ENCODE measurements around the gene DNAH7. TPM values are rescaled to one million over a fixed set of nuclear protein-coding genes. Genes with fewer than 3 reads are reported as not detected.

The DNAH7 gene
- total RNA-seq, 2 donors from 2014 or later, result 0.02 to 0.11 TPM

DNA sequence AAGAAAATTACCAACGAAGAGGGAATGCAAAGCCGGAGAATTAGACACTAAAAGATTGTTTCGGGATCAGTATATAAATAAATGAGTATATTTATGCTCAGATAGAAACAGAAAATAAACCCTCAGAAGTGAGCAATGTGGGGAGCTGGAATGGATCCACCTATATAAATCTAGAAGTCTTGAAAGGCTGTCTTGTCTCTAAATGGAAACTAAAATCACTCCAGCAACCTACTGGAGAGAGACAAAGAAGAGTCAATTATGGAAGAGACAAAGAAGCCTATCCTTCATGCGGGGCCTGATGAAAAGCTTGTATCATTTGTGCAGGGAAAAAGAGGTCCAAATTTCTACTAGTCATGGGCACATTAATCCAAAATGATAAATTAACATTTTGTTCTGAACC lies 158.1 kb downstream of the DNAH7 start:
- ATAC-seq (no peak), DNase-seq (ENCODE audit: low spot score) (no peak)
- H3K27ac Mint-ChIP-seq, result no peak overlapping the region
- no peaks in the 10 kb centered on the region for H3K4me1 Mint-ChIP-seq (ENCODE audit: low read depth in 2 of 2)
- no peaks in the 10 kb centered on the region for H3K36me3 Mint-ChIP-seq
- H3K27me3 Mint-ChIP-seq, result peaks cover 0 to 13% of the 10 kb centered on the region in 2 donors
- H3K9me3 Mint-ChIP-seq, result no peaks in the 10 kb centered on the region
- no peak overlapping the region for H3K4me3 Mint-ChIP-seq

DNA sequence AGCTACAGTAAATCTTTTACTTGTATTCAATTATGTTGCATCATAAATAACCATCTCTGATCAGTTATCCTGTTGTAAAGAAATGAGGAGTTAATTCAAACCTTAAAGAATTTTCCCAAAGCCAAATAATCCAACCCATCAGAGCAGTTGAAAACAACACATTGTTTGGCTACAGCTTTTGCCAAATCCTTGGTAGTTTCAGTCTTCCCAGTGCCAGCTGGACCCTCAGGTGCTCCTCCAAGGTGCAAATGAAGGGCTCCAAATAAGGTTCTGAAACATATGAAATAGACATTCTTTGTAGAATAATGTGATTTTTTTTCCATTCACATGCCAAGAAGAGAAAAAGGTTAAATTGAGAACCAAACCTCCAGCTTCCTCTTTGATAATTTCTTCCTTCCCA lies 158.7 kb downstream of the DNAH7 start:
- no peaks in the 10 kb centered on the region for H3K4me1 Mint-ChIP-seq (ENCODE audit: low read depth in 2 of 2)
- no peaks in the 10 kb centered on the region for H3K9me3 Mint-ChIP-seq
- H3K4me3 Mint-ChIP-seq, result no peak overlapping the region
- no peak overlapping the region for H3K27ac Mint-ChIP-seq
- peaks cover 0 to 13% of the 10 kb centered on the region in 2 donors for H3K27me3 Mint-ChIP-seq
- DNase-seq (ENCODE audit: low spot score) (no peak), ATAC-seq (no peak)
- no peaks in the 10 kb centered on the region for H3K36me3 Mint-ChIP-seq

DNA sequence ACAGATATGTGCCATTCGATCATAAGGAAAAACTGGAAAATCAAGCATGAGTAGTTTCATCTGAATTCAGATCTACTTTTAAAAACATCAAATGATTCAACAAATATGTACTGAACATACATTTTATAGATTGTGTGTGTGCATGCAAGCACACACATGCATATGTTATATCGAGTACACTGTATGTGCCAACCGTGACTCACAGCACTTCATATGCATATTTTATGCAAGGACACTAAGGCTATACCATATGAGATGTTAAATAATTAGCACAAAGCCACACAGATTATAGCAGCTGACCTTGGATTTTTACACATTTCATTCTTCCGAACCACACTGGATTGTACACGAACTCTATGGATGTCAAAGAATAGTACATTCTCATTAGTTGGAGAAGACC lies 161.2 kb downstream of the DNAH7 start:
- no peak for DNase-seq (ENCODE audit: low spot score)
- no peak overlapping the region for H3K27ac Mint-ChIP-seq
- H3K9me3 Mint-ChIP-seq, result no peaks in the 10 kb centered on the region
- H3K27me3 Mint-ChIP-seq, result peaks cover 2 to 13% of the 10 kb centered on the region in 2 donors
- H3K4me3 Mint-ChIP-seq, result no peak overlapping the region
- ATAC-seq, result no peak
- no peaks in the 10 kb centered on the region for H3K4me1 Mint-ChIP-seq (ENCODE audit: low read depth in 2 of 2)
- no peaks in the 10 kb centered on the region for H3K36me3 Mint-ChIP-seq

DNA sequence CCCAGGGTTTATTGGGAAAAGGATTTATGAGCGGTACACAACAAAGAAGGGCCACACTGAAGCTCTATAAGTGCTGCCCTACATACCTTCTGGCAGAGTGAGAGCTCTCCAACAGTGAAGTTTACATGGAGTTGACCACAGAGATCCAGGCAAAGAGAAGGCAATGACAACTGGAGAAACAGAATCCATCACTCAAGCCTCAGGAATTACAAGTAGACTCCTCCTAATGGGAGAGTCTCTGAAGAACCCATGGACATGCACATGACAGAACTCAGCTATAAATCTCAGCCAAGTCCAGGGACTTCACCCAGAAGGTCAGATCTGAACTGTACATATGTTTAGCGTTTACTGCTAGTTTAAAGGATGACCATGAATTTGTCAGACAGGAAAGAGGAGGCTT lies 164.7 kb downstream of the DNAH7 start:
- no peak for DNase-seq (ENCODE audit: low spot score)
- no peak overlapping the region for H3K27ac Mint-ChIP-seq
- no peaks in the 10 kb centered on the region for H3K4me1 Mint-ChIP-seq (ENCODE audit: low read depth in 2 of 2)
- ATAC-seq, result no peak
- H3K36me3 Mint-ChIP-seq, result no peaks in the 10 kb centered on the region
- H3K9me3 Mint-ChIP-seq, result no peaks in the 10 kb centered on the region
- peaks cover 2 to 15% of the 10 kb centered on the region in 2 donors for H3K27me3 Mint-ChIP-seq
- H3K4me3 Mint-ChIP-seq, result no peak overlapping the region

DNA sequence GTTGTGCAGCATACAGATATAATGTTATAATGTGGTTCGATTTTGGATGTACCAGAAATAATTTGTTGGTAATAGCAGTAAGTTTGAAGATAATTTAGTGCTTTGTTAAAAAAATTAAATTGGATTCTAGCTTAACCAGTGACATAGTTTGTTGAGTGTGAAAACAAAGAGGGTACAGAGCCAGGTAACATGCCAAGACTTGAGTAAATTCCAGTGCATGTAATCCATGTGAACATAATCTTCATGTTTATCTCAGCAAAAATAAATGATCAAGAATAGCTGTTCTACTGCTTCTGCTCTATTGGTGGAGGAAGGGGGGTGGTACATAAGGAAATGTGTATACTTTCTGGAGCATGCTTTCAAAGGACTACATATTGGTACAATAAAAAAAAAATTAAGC lies 165.8 kb downstream of the DNAH7 start:
- H3K4me3 Mint-ChIP-seq, result no peak overlapping the region
- DNase-seq (ENCODE audit: low spot score) (no peak), ATAC-seq (no peak)
- H3K36me3 Mint-ChIP-seq, result no peaks in the 10 kb centered on the region
- H3K4me1 Mint-ChIP-seq (ENCODE audit: low read depth in 2 of 2), result no peaks in the 10 kb centered on the region
- no peak overlapping the region for H3K27ac Mint-ChIP-seq
- no peaks in the 10 kb centered on the region for H3K9me3 Mint-ChIP-seq
- peaks cover 2 to 14% of the 10 kb centered on the region in 2 donors for H3K27me3 Mint-ChIP-seq

DNA sequence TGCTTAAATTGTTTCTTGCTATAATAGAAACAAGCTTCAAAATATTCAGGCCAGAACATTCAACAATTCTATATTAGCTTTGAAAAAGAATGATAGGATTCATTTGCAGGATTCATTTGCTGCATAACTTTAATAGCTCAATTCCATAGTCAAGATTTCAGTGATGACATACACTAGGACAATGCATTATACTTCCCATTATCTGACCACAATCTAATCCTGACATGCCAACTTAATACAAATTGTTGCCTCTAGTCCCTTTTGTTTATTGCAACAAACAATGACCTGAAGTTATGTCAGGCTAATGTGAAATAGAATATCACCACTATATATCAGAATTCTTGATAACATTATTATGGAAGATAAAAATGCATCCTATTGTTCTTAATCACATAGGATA lies 169.4 kb downstream of the DNAH7 start:
- H3K9me3 Mint-ChIP-seq, result no peaks in the 10 kb centered on the region
- no peak for ATAC-seq
- H3K4me3 Mint-ChIP-seq, result no peak overlapping the region
- no peak overlapping the region for H3K27ac Mint-ChIP-seq
- DNase-seq (ENCODE audit: low spot score), result no peak
- H3K27me3 Mint-ChIP-seq, result peaks cover 5 to 8% of the 10 kb centered on the region in 2 donors
- H3K4me1 Mint-ChIP-seq (ENCODE audit: low read depth in 2 of 2), result no peaks in the 10 kb centered on the region
- no peaks in the 10 kb centered on the region for H3K36me3 Mint-ChIP-seq

DNA sequence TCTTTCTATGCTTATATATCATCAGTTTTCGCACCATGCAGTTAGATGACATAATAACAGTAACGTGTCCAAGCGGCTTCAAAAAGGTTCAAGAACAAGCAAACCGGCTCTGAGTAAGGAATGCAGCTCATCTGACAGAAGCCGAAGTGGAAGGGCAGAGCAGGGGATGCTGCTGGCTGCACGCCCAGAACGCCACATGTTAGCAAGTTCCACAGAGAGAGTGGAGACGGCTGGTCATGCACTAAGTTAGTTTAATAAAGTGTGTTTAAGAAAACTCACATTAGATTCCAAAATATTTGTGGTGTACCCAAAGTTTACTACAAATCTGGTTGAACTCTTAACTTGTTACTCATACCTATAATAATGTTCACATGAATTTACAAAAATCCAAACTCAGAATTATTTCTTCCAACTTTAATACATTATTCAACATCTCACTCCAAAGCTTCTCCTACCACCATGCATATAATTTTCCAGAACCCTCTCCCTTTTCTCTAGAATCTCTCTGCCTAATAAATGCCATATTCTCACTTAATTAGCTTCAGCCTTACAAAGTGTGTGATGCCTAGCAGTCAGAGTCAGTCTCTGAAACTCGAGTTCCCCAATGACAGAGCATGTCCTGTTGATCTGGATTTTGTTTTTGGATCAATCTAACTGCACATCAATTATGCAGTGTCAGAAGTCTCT lies 170.0 kb downstream of the DNAH7 start:
- no peaks in the 10 kb centered on the region for H3K9me3 Mint-ChIP-seq
- ATAC-seq (no peak), DNase-seq (ENCODE audit: low spot score) (no peak)
- no peak overlapping the region for H3K4me3 Mint-ChIP-seq
- no peaks in the 10 kb centered on the region for H3K4me1 Mint-ChIP-seq (ENCODE audit: low read depth in 2 of 2)
- peaks cover 5 to 8% of the 10 kb centered on the region in 2 donors for H3K27me3 Mint-ChIP-seq
- H3K36me3 Mint-ChIP-seq, result no peaks in the 10 kb centered on the region
- no peak overlapping the region for H3K27ac Mint-ChIP-seq

DNA sequence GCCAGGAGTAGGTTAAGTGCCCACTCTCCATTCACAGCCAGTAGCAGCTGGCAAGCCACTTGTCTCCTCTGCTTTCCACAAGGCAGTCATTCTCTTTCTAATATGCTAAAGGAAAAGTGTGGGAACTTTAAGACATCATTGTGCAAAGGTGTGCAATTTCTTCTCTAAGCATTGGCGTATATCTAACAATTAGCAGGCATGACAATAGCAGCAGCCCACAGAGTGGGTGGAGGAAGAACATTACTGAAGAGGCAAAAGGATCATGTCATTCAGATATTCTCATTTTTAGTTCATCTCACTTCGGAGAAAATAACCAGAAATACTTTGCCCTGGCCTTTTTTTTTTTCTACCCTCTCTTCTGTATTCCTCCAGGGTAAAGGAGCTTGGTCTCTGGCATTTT lies 177.6 kb downstream of the DNAH7 start:
- Mint-ChIP-seq H3K36me3 (no peaks in the 10 kb centered on the region), H3K9me3 (no peaks in the 10 kb centered on the region), H3K27me3 (no peaks in the 10 kb centered on the region), H3K4me1 (ENCODE audit: low read depth in 2 of 2) (no peaks in the 10 kb centered on the region), H3K4me3 (no peak overlapping the region), H3K27ac (no peak overlapping the region)
- DNase-seq (ENCODE audit: low spot score), result no peak
- ATAC-seq, result no peak

DNA sequence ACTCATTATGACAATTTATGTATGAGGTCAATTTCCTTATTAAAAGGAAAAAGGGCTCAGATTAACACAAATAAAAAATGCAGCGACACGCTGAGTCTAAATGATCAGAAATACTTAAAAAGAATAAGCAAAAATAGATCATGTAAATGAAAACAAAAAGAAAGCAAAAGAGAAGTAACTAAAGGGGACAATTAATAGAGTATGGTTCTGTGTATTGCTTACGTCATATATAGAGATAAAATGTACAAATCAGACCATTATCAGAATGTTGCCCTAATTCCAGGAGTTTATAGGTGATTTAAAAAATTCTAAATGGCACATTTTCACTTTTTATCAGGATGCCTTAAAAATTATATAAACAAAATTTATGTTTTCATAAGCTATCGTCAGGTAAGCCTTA lies 189.5 kb downstream of the DNAH7 start:
- no peak for ATAC-seq
- Mint-ChIP-seq H3K27ac (no peak overlapping the region), H3K4me1 (ENCODE audit: low read depth in 2 of 2) (no peaks in the 10 kb centered on the region), H3K36me3 (no peaks in the 10 kb centered on the region), H3K27me3 (peaks cover 0 to 17% of the 10 kb centered on the region in 2 donors), H3K9me3 (no peaks in the 10 kb centered on the region), H3K4me3 (no peak overlapping the region)
- no peak for DNase-seq (ENCODE audit: low spot score)

DNA sequence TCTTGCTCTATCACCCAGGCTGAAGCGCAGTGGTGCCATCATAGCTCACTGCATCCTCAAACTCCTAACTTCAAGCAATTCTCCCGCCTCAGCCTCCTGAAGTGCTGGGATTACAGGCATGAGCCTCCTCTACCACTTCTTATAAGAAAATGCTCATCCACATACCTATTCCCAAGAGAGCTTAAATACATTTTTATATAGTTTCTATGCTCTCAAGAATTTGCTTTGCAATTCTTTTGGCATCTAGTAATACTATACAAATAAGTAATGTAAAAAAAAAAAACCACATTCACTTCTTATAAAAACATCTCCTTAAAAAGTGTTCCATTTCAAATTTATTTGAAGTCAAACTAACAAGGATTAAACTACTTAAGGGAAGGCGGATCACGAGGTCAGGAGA lies 197.3 kb downstream of the DNAH7 start:
- DNase-seq (ENCODE audit: low spot score) (no peak), ATAC-seq (no peak)
- H3K27me3 Mint-ChIP-seq, result peaks cover 9 to 24% of the 10 kb centered on the region in 2 donors
- no peaks in the 10 kb centered on the region for H3K4me1 Mint-ChIP-seq (ENCODE audit: low read depth in 2 of 2)
- no peaks in the 10 kb centered on the region for H3K36me3 Mint-ChIP-seq
- H3K27ac Mint-ChIP-seq, result no peak overlapping the region
- no peak overlapping the region for H3K4me3 Mint-ChIP-seq
- no peaks in the 10 kb centered on the region for H3K9me3 Mint-ChIP-seq

DNA sequence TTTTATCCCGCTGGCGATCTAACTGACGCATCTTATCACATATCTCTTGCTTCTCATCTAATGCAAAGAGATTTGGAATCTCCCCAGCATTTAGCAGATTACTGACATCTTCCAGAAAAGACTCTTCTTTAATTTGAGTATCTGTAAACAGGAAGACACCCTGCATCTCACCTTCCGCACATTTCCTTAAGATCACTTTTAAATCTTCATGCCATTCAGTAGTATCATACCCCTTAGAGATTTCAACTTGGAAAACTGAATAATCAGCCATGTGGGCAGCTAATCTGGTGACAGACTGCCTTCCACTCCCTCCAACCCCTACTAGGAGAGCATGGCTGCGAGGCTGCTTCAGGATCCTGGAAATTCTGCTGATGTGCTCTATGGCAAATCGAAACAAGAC lies 204.3 kb downstream of the DNAH7 start:
- H3K27ac Mint-ChIP-seq, result no peak overlapping the region
- H3K27me3 Mint-ChIP-seq, result peaks cover 9 to 19% of the 10 kb centered on the region in 2 donors
- no peaks in the 10 kb centered on the region for H3K36me3 Mint-ChIP-seq
- no peak for DNase-seq (ENCODE audit: low spot score)
- H3K4me1 Mint-ChIP-seq (ENCODE audit: low read depth in 2 of 2), result peaks cover 0 to 4% of the 10 kb centered on the region in 2 donors
- no peak for ATAC-seq
- no peak overlapping the region for H3K4me3 Mint-ChIP-seq
- peaks cover 4% of the 10 kb centered on the region for H3K9me3 Mint-ChIP-seq

DNA sequence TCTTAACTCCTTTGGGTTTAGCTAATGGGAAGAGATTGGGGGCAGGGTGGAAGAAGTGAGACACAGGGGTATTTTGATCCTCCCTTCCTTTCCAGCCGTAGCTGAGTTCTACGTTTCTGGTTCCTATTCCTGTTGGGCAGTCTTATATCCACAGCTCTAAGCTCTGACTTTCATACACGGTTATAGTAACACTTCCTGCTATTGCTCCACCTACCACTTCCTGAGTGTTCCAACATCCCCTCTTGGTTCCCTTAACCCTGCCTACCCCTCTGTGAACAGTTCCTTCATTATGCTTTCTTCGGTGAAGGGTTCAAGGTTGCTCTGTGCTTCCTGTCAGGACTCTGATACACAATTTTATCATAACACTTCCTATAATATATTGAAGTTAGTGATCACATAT lies 205.1 kb downstream of the DNAH7 start:
- Mint-ChIP-seq H3K27me3 (peaks cover 8 to 18% of the 10 kb centered on the region in 2 donors), H3K36me3 (no peaks in the 10 kb centered on the region), H3K4me3 (no peak overlapping the region), H3K27ac (no peak overlapping the region), H3K4me1 (ENCODE audit: low read depth in 2 of 2) (peaks cover 0 to 4% of the 10 kb centered on the region in 2 donors), H3K9me3 (peaks cover 4% of the 10 kb centered on the region)
- DNase-seq (ENCODE audit: low spot score) (no peak), ATAC-seq (no peak)

DNA sequence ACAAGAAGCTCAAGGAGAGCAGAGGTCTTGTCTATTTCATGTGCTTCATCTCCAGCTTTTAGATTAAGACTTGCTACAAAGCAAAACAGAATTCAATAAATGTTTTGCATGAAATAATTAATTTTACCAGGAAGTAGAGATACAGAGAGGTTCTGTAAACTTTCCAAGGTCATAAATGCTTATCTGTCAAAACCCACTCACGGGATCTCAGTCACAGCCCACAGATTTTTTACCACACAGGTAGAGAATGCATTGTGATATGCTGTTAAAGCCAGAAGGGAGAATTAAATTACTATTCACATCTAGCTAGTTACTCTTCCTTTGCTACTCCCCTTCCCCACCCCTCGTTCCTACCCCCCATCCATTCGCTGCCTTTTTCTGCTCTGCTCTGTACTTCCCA lies 205.5 kb downstream of the DNAH7 start:
- no peak for ATAC-seq
- Mint-ChIP-seq H3K36me3 (no peaks in the 10 kb centered on the region), H3K9me3 (peaks cover 4% of the 10 kb centered on the region), H3K27ac (no peak overlapping the region), H3K4me1 (ENCODE audit: low read depth in 2 of 2) (peaks cover 0 to 4% of the 10 kb centered on the region in 2 donors), H3K27me3 (peaks cover 13 to 23% of the 10 kb centered on the region in 2 donors), H3K4me3 (no peak overlapping the region)
- DNase-seq (ENCODE audit: low spot score), result no peak

DNA sequence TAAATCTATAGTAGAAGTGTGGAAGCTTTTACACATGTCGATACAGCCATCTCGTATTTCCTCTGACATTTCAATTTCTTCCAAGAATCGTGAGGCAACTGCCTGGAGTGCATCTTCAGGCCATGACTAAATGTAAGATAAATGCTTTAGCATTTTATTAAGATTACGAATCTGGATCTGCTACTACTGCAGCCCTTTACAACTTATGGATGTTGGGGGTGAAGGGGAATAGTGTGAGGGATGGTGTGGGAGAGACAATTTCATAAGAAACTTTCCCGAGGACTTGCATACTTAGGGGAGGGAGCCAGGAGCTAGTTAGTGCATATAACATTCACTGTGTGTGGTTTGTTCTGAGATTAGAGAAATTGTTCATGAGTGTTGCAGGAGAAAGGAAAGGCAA lies 206.8 kb downstream of the DNAH7 start:
- no peak overlapping the region for H3K27ac Mint-ChIP-seq
- ATAC-seq (no peak), DNase-seq (ENCODE audit: low spot score) (no peak)
- no peaks in the 10 kb centered on the region for H3K36me3 Mint-ChIP-seq
- H3K4me3 Mint-ChIP-seq, result no peak overlapping the region
- peaks cover 4% of the 10 kb centered on the region for H3K9me3 Mint-ChIP-seq
- H3K27me3 Mint-ChIP-seq, result peaks cover 11 to 17% of the 10 kb centered on the region in 2 donors
- H3K4me1 Mint-ChIP-seq (ENCODE audit: low read depth in 2 of 2), result peaks cover 0 to 4% of the 10 kb centered on the region in 2 donors

DNA sequence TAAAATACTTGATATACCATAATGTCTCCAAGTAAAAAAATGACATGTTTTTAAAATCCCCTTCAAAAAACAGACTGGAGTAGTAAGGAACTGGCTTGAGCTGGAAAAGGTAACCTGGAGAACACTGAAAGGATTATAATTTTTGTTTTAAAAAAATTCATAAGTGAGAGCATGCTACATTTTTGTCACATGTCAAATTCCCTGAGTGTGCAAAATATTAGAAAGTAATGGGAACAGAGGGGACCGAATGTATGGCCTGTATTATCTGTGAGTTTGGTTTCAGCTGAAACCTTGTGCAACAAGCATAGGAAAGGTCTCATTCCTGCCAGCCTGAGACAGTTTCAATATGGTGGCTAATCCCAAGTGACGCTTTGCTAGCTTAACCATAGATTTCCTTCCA lies 209.1 kb downstream of the DNAH7 start:
- Mint-ChIP-seq H3K36me3 (no peaks in the 10 kb centered on the region), H3K4me1 (ENCODE audit: low read depth in 2 of 2) (peaks cover 0 to 4% of the 10 kb centered on the region in 2 donors), H3K9me3 (peaks cover 4% of the 10 kb centered on the region), H3K4me3 (no peak overlapping the region), H3K27me3 (peaks cover 10 to 15% of the 10 kb centered on the region in 2 donors), H3K27ac (no peak overlapping the region)
- ATAC-seq (no peak), DNase-seq (ENCODE audit: low spot score) (no peak)

Measured in natural killer cell treated with Interleukin-12 subunit alpha and Interleukin-12 subunit beta and Interleukin-15 and Interleukin-18, amount 100 ng/mL, for 72 hours (primary cell).